ENCODE data around the gene NTNG2.
A peak's percentile ranks its signal among the peaks of the same experiment; 100 is the strongest.

The NTNG2 gene

GRCh38 chr9:132238026-132238972 is 76.4 kb downstream of the NTNG2 start:
- no peak for DNase-seq

GRCh38 chr9:132238992-132239391 is 77.1 kb downstream of the NTNG2 start:
- DNase-seq, result no peak

GRCh38 chr9:132239518-132239917 is 77.7 kb downstream of the NTNG2 start:
- no peak for DNase-seq

GRCh38 chr9:132239999-132240840 is 78.4 kb downstream of the NTNG2 start:
- peak; percentile 43 for DNase-seq

- DNase-seq, result peak; percentile 98
Observed at GRCh38 chr9:132240841-132241482, 79.1 kb downstream of the NTNG2 start.

- no peak for DNase-seq
Observed at GRCh38 chr9:132241483-132241839, 79.6 kb downstream of the NTNG2 start.

GRCh38 chr9:132241840-132242620 is 80.2 kb downstream of the NTNG2 start:
- peak; percentile 72 for DNase-seq

- peak; percentile 58 for DNase-seq
Observed at GRCh38 chr9:132242621-132243155, 80.8 kb downstream of the NTNG2 start.

GRCh38 chr9:132243156-132244074 is 81.6 kb downstream of the NTNG2 start:
- peak; percentile 37 for DNase-seq

- peak; percentile 59 for DNase-seq
Observed at GRCh38 chr9:132244582-132245455, 83.0 kb downstream of the NTNG2 start.

- DNase-seq, result no peak
Observed at GRCh38 chr9:132245465-132245864, 83.6 kb downstream of the NTNG2 start.

- DNase-seq, result no peak
Observed at GRCh38 chr9:132247942-132248341, 86.1 kb downstream of the NTNG2 start.

GRCh38 chr9:132249123-132249522 is 87.3 kb downstream of the NTNG2 start:
- DNase-seq, result peak; percentile 88

GRCh38 chr9:132249690-132250089 is 87.8 kb downstream of the NTNG2 start:
- no peak for DNase-seq

GRCh38 chr9:132250324-132251262 is 88.7 kb downstream of the NTNG2 start:
- DNase-seq, result no peak

- DNase-seq, result no peak
Observed at GRCh38 chr9:132260846-132261245, 99.0 kb downstream of the NTNG2 start.

GRCh38 chr9:132266017-132266416 is 104.2 kb downstream of the NTNG2 start:
- no peak for DNase-seq

GRCh38 chr9:132267660-132268059 is 105.8 kb downstream of the NTNG2 start:
- DNase-seq, result no peak

Measured in NCI-H69 (cell line).